ENCODE measurements around the gene NR3C1.
"Not testable (repeated sequence)": the region's sequence is repeated elsewhere in the genome, so short reads cannot be mapped to it uniquely, and the experiment has no call there.

NR3C1 gene

GRCh38 chr5:143328589-143329220 is 74.8 kb downstream of the NR3C1 start:
- no peak for FAIRE-seq

- not testable (repeated sequence) for FAIRE-seq
Observed at GRCh38 chr5:143325086-143325485, 78.4 kb downstream of the NR3C1 start.

- FAIRE-seq, result not testable (repeated sequence)
Observed at GRCh38 chr5:143322931-143323630, 80.4 kb downstream of the NR3C1 start.

GRCh38 chr5:143322176-143322575 is 81.3 kb downstream of the NR3C1 start:
- no peak for FAIRE-seq

GRCh38 chr5:143319437-143320227 is 83.9 kb downstream of the NR3C1 start:
- no peak for FAIRE-seq

GRCh38 chr5:143318833-143319232 is 84.7 kb downstream of the NR3C1 start:
- FAIRE-seq, result no peak

- no peak for FAIRE-seq
Observed at GRCh38 chr5:143318270-143318669, 85.2 kb downstream of the NR3C1 start.

- FAIRE-seq, result no peak
Observed at GRCh38 chr5:143316844-143317631, 86.4 kb downstream of the NR3C1 start.

- no peak for FAIRE-seq
Observed at GRCh38 chr5:143316337-143316736, 87.1 kb downstream of the NR3C1 start.

GRCh38 chr5:143315929-143316328 is 87.6 kb downstream of the NR3C1 start:
- no peak for FAIRE-seq

GRCh38 chr5:143315214-143315613 is 88.3 kb downstream of the NR3C1 start:
- no peak for FAIRE-seq

- no peak for FAIRE-seq
Observed at GRCh38 chr5:143314659-143315058, 88.8 kb downstream of the NR3C1 start.

- FAIRE-seq, result no peak
Observed at GRCh38 chr5:143314099-143314498, 89.4 kb downstream of the NR3C1 start.

GRCh38 chr5:143313298-143313852 is 90.1 kb downstream of the NR3C1 start:
- FAIRE-seq, result no peak

GRCh38 chr5:143312822-143313221 is 90.7 kb downstream of the NR3C1 start:
- no peak for FAIRE-seq

- no peak for FAIRE-seq
Observed at GRCh38 chr5:143311955-143312354, 91.5 kb downstream of the NR3C1 start.

GRCh38 chr5:143311428-143311827 is 92.1 kb downstream of the NR3C1 start:
- FAIRE-seq, result no peak

GRCh38 chr5:143309661-143310431 is 93.6 kb downstream of the NR3C1 start:
- no peak for FAIRE-seq

GRCh38 chr5:143308731-143309130 is 94.8 kb downstream of the NR3C1 start:
- no peak for FAIRE-seq

GRCh38 chr5:143306040-143306439 is 97.4 kb downstream of the NR3C1 start:
- no peak for FAIRE-seq

- no peak for FAIRE-seq
Observed at GRCh38 chr5:143304836-143305475, 98.5 kb downstream of the NR3C1 start.

Measured in TTC549 (cell line).